Stimulated activated CD4-positive, alpha-beta T cell treated with anti-CD3 and anti-CD28 coated beads, Interleukin-12 subunit alpha, Interleukin-12 subunit beta, amount 100 ng/mL, for 4 hours (primary cell): ENCODE data around the gene WDR35.
"Not testable (repeated sequence)": the region's sequence is repeated elsewhere in the genome, so short reads cannot be mapped to it uniquely, and the experiment has no call there.

ENCODE experiments used
- DNase-seq: peaks from one replicate; pipeline ENCODE4 v3.0.0-alpha.2; 2020

WDR35 gene

DNA sequence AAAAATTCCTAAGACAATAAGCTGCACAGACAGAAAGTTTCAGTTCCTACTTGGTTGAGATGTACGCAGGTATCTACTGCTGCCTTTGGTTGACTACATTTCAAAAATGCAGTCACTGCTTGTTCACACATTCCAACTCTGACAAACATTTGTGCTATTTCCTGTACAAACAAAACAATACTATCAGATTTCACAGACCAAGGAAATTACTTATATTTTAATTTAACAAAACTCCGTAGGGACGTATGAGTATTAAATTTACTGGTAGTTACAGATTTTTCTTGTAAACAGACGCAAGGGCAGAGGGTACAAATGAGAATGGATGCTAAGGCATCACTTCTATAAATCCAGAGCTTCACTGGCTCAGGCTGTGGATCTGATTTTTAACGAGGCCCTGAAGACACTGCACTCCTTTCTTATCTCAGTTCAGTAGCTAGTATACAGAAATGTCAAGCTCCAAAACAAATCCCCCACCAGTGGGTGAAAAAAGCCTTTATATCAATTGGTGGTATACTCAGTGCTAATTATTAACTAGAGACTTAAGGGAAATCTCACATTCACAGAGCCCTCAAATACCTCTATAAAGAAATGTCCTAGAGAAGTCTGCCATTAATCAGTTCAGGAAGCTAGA is 56.4 kb downstream of the WDR35 start:
- no peak for DNase-seq

- DNase-seq = no peak
Observed at GRCh38 chr2:19932928-19933327, 57.0 kb downstream of the WDR35 start.

GRCh38 chr2:19929226-19929625 is 60.7 kb downstream of the WDR35 start:
- DNase-seq = no peak

DNA sequence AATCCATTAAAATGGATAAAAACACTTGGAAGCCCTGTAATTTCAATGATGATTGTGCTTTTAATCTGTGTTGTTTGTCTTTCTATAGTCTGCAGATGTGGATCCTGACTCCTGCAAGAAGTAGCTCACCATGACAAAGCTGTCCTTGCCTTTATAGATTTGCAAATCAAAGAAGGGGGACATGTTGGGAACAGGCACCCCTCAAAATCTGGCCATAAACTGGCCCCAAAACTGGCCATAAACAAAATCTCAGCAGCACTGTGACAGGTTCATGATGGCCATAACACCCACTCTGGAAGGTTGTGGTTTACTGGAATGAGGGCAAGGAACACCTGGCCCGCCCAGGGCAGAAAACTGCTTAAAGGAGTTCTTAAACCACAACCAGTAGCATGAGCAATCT is 62.1 kb downstream of the WDR35 start:
- not testable (repeated sequence) for DNase-seq

GRCh38 chr2:19924526-19924925 is 65.4 kb downstream of the WDR35 start:
- not testable (repeated sequence) for DNase-seq

DNA sequence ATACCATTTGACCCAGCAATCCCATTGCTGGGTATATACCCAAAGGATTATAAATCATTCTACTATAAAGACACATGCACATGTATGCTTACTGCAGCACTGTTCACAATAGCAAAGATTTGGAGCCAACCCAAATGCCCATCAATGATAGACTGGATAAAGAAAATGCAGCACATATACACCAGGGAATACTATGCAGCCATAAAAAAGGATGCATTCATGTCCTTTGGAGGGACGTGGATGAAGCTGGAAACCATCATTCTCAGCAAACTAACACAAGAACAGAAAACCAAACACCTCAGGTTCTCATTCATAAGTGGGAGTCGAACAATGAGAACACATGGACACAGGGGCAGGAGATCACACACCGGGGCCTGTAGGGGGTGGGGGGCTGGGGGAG is 67.7 kb downstream of the WDR35 start:
- not testable (repeated sequence) for DNase-seq

GRCh38 chr2:19916385-19916950 is 73.4 kb downstream of the WDR35 start:
- no peak for DNase-seq

GRCh38 chr2:19914266-19914975 is 75.5 kb downstream of the WDR35 start:
- DNase-seq = no peak

GRCh38 chr2:19911808-19912509 is 77.9 kb downstream of the WDR35 start:
- no peak for DNase-seq

DNA sequence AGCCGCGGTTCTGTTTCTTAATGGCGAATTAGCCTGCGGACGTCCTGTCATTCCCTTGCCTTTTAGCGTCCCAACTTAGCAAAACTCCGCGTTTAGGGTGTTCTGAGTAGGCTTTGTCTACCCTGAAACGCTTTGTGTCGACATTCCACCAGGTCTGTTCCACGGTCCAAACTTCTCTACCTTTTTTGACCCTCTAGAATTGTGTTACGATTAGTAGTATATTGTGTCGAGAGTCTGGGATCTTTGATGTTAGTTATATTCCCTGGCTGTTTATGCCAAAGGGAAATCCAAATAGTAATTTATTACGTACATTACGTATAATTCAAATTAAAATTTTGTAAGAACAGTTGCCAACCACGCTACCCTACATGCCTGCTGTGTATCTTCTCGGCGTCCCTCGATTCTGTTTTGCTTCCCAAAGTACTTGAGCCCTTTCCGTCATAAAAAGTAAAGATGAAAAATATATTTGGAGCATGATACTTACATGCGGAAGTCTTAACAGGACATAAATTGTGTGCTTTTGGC is 87.6 kb downstream of the WDR35 start:
- no peak for DNase-seq

- peak; percentile 90 for DNase-seq
Observed at GRCh38 chr2:19901442-19902215, 88.3 kb downstream of the WDR35 start, which contains the start of gene TTC32. Gene TTC32, minus strand, starts transcription at chr2:19901983. Its CDS starts 129 bp downstream, at chr2:19901854.

GRCh38 chr2:19900931-19901441 is 88.9 kb downstream of the WDR35 start:
- no peak for DNase-seq

GRCh38 chr2:19899985-19900930 is 89.6 kb downstream of the WDR35 start:
- DNase-seq = no peak

- no peak for DNase-seq
Observed at GRCh38 chr2:19898592-19899329, 91.1 kb downstream of the WDR35 start.

DNA sequence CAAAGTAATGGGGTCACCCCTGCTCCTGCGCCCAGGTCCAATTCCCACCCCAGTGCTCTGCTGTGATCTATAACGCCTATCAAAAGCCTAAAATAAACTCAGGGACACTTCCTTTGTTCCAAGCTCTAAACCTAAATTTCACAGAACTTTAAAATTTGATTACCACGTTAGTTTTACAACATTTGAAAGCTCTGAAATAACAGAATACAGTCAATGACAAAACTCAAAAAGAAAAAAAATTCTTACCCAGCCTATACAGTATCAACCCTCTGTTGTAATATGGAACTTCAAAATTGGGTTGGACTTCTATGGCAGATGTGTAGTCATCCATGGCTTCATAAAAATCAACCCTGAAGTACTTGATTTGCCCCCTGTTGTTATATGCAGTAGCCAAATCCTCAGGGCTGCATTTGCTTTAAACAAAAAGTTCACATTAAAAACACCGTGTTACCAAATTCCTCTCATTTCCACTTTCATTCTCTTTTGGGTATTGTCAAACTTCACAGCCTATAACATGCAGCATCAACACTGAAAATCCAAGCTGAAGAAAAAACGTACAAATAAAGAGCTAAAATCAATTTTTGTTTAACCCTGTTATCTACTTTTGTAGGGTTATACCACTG is 92.2 kb downstream of the WDR35 start:
- no peak for DNase-seq

GRCh38 chr2:19895535-19895934 is 94.4 kb downstream of the WDR35 start:
- DNase-seq = no peak

DNA sequence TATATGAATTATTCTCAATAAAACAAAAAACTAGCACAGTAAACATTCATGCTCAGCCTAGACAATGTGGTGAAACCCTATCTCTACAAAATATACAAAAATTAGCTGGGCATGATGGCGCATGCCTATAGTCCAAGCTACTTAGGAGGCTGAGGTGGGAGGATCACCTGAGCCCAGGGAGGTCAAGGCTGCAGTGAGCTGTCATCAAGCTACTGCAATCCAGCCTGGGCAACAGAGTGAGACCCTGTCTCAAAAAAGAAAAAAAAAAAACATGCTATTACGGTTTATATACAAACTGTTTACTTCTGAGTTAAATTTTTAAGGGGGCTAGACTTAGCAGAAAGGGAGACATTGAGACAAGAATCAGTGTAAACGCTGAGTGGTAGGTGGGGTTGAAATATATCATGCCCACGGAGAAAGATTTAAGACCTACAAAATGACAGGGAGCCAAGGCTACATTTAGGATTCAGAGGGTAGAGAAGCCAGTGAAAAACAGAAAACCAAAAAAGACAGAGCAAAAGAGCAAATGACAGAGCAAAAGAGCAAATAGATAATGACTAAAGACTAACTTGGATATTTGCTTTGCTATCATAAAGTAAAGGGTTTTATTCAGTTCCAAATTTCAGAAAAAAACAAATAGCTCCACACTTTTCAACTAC is 95.6 kb downstream of the WDR35 start:
- DNase-seq = no peak

DNA sequence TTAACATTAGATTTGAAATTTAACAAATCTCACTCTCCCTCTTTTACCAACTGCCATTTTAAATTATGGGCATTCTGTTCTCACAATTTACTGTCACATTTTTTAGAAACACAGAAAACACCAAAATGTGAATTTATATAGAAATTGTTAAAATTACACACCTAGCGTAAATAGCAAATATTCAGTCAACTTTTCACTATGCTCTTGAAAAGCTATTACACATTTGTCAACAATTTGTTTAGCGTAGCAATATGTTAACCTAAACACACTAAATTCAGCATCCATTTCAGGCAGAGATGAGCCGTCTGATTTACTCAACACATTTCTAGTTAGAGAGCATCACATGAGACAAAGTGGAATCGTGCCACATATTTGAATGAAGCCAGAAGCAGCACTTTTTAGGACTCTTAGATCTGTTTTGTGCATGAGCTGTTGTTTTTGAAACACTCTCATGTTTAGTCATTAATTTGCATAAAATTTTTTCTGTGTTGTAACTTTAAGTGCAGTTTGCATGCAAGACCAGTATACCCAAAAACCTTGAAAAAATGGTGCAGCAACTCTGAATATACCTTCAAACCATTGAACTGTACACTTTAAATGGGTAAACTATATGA is 96.3 kb downstream of the WDR35 start:
- DNase-seq = no peak

DNA sequence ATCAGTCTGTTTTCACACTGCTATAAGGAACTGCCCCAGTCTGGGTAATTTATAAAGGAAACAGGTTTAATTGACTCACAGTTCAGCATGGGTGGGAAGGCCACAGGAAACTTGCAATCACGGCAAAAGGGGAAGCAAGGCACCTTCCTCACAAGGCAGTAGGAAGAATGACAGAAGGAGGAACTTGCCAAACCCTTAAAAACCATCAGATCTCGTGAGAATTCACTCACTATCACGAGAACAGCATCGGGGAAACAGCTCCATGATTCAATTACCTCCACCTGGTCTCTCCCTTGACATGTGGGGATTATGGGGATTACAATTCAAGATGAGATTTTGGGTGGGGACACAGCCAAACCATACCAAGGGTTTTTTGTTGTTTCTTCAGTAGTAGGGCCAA is 97.9 kb downstream of the WDR35 start:
- DNase-seq = not testable (repeated sequence)
